NCI-H82 (cell line): Measurements from ENCODE around the gene PGLYRP1.

Experiments used
- DNase-seq: peaks from one replicate; lab custom pipeline; 2025; lab: John Stamatoyannopoulos, UW

The PGLYRP1 gene

GRCh38 chr19:46000491-46001246 lies 22.2 kb downstream of the PGLYRP1 start:
- peak; percentile 85 for DNase-seq

- peak; percentile 43 for DNase-seq
Observed at GRCh38 chr19:45999653-46000121, 23.2 kb downstream of the PGLYRP1 start.

- DNase-seq: no peak
Observed at GRCh38 chr19:45998834-45999233, 24.0 kb downstream of the PGLYRP1 start.

DNA sequence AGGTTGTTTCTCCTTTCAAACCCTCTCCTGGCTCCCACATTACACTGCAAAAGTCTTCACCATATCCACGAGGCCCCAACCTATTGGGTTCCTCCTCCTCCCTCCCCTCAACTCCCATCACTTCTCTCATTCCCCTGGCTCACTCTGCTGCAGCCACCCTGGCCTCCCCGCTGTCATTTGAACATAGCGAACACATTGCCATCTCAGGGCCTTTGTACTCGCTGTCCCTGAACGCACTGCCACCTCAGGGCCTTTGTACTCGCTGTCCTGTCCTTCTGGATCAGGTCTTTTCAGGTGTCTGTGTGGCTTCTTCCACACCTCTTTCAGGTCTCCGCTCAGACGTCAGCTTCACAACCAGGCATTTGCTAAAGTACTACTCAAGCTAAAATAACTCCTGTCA lies 25.9 kb downstream of the PGLYRP1 start:
- no peak for DNase-seq

DNA sequence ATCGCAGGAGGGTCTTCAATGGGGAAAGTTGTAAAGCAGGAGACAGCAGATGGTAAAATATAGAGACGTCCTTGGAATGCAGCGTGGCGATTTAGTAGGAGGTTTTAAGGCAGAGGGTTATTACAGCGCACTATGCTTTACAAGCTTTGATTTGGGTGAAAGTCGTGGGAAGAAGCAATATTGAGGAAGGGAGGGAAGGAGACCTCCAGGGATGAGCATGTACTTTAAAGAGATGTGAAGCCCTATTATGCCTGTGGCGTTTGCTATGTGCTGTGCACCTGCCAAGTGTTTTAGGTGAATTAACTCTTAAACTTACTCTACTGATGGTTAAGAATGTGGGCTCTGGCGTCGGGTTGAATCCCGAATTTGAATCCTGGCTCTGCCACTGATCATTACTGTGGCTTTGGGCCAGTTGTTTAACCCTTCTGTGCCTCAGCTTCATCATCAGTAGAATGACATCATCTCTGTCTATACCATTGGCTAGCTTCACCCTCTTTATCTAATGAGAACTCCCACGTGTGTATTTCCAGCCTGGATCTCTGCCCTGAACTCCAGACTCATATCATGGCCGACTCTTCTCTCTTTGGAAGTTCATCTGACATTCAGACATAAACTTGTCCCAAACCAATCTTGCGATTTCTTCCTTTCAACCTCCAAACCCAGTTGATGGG lies 27.0 kb downstream of the PGLYRP1 start:
- DNase-seq: no peak

GRCh38 chr19:45994998-45995714 lies 27.7 kb downstream of the PGLYRP1 start, which contains the start of gene CCDC61:
TSS of gene CCDC61 (plus strand) at chr19:45995467. CDS start at chr19:46003019, 7,552 bp downstream.
- DNase-seq: peak; percentile 100

DNA sequence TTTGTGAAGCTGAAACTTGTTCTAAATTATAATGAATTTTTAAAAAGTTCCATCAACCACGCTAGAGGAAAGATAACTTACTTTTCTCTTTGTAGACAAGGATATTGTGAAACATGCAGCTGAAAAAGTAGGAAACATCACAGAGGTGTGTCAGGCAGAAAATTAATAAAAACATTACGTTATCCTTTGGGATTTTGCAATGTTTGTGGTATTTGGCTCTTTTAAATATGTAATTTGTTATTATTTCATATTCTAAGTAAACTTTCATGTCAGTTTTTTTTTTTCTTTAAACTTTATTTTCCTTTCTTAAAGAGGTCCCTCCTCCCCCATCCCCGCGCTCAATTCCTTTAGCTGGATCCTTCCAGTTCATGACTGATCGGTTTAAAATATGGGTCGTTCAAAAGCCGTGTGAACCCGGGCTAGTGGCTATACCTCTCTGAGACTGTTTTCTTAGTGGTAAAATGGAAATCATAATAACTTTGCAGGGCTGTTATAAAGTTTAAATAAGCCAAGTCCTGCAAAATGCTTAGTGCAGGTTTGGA lies 28.3 kb downstream of the PGLYRP1 start:
- DNase-seq: no peak

DNA sequence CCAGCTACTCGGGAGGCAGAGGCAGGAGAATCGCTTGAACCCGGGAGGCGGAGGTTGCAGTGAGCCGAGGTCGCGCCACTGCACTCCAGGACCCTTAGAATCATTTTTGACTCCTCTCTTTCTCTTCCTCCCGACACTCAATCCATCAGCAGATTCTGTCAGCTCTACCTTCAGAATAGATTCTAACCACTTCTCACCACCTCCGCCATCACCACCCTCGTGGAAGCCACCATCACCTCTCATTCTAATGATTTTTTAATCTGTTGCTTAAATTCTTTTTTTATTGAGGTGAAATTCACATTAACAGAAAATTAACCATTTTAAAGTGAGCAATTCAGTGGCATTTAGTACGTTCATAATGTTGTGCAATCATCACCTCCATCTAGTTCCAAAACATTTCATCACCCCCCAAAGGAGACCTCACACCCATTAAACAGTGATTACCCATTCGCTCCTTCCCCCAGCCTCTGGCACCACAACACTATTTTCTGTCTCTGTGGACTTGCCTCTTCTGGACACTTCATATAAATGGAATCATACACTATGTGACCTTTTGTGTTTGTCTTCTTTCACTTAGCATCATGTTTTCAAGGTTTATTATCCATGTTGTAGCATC lies 32.6 kb downstream of the PGLYRP1 start:
- DNase-seq: no peak

DNA sequence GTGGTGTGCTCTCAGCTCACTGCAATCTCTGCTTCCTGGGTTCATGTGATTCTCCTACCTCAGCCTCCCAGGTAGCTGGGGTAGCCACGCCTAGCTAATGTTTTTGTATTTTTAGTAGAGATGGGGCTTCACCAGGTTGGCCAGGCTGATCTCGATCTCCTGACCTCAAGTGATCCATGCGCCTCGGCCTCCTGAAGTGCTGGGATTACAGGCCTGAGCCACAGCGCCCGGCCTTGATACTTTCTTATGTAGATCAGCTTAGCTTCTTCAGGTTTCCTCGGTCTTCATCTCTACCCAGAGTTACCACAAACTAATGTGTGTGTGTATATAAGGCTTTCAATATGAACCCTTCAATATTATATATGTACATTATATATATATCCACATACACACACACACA lies 37.5 kb downstream of the PGLYRP1 start:
- DNase-seq: no peak

- DNase-seq: no peak
Observed at GRCh38 chr19:45981350-45981749, 41.5 kb downstream of the PGLYRP1 start.

DNA sequence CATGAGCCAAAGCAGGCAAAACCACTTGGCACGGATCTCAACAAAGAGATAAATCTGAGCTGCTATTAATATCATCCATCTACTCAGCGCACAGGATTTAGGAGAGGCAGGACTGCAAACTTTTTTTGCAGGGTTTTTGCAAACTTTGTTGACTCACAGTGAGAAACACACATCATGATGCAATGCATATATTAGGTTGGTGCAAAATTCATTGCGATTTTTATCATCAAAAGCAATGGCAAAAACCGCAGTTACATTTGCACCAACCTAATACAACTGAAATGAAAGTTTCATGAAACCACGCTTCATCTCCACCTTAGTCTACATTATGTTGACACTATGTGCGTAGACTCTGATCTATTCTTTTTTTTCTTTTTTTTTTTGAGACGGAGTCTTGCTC lies 44.7 kb downstream of the PGLYRP1 start:
- no peak for DNase-seq

- no peak for DNase-seq
Observed at GRCh38 chr19:45976178-45976577, 46.7 kb downstream of the PGLYRP1 start.

DNA sequence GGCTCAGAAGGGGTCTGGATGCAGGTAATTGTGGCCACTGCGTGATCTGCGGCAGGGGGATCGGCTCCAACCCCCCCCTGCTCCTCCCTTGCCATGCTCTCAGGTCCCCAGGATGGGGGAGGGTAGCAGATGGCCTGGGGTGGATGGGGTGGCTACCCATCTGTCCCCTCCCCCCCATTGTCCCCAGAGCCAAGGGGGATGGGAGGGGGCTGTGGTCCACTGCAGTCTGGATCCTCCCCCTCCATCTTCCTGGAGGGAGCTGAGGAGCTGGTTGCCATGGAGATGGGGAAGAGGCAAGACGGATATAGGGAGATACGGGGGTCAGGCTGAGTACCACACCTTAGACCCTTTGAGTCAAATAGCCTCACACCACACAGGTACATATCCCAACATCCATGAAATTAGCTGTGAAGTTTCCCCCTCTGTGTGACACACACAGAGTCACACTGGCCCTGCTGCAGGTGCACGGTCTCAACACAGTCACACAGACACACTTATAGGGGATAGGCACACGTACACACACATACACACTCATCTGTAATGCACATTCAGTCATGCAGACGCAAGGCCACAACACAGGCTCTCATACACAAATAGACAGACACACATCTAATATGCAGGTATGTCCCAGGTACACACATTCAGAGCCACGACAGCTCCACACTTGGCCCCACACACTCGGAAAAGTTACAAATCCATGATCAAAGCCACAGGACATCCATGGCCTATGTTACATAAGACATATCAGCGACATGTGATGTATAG lies 47.4 kb downstream of the PGLYRP1 start:
- DNase-seq: peak; percentile 29

DNA sequence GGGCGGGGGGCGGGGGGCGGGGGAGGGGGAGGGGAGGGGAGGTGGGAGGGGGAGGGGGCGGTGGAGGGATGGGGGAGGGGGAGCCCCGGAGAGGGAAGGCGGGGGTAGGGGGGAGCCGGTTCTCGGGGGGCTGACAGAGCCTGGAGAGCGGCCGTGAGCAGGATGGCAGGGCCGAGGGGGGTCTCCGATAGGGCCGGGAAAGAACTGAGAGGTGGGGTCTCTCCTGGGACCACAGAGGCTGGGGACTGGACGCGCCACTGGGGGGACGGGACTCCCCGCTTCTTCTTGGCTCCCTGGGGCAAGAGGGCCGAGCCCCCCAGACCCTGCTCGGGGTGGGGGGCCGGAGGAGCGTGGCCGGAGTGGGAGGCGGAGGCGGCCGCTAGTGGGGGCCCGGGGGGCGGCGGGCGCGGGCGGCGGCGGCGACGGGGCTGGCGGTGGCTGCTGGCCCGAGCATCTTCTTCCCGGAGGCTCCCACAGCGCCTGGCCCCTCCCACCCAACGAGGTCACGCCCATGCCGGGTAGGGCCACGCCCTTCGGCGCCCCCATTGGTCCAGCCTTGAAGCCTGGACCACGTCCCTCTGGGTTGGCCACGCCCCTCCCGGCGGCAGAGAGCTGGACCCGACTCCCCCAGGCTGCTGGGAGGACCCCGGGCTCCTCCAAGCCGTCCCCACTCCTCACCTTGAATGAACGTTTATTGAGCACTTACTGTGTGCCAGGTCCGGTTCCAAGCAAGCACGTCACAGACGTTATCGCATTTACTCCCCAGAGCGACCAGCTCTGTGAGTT lies 49.1 kb downstream of the PGLYRP1 start, which contains the start of gene NOVA2:
Gene NOVA2 (minus strand): TSS at position 313 of the 786 bp plus-strand sequence. CDS start 514 bp downstream, outside the sequence.
- DNase-seq: peak; percentile 83

DNA sequence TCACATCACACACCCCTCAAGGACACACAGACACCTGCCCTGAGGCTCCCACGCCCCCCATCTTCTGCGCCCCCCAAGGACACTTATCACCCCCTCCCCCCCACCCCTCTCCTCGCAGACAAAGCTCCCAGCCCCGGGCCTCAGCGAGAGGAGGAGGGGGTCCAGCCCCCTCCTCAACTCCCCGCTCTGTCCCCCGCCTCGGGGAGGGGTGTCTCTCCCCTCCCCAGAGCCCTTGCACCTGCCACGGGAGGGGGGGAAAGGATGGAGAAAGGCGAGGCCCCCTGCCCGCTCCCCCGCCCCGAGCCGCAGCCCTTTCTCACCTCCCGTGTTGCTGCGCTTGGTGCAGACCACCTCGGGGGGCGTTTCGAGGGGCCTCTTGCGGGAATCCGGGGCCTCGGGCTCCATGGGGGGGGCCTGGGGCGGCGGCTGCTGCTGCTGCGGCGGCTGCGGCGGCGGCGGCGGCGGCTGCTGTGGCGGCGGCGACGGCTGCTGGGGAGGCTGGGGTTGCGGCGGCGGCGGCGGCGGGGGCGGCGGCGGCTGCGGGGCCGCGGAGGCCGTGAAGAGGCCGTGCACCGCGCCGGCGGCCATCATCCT lies 49.8 kb downstream of the PGLYRP1 start:
- DNase-seq: no peak

GRCh38 chr19:45972081-45972946 lies 50.5 kb downstream of the PGLYRP1 start:
- DNase-seq: peak; percentile 14

GRCh38 chr19:45971260-45971902 lies 51.5 kb downstream of the PGLYRP1 start:
- no peak for DNase-seq

DNA sequence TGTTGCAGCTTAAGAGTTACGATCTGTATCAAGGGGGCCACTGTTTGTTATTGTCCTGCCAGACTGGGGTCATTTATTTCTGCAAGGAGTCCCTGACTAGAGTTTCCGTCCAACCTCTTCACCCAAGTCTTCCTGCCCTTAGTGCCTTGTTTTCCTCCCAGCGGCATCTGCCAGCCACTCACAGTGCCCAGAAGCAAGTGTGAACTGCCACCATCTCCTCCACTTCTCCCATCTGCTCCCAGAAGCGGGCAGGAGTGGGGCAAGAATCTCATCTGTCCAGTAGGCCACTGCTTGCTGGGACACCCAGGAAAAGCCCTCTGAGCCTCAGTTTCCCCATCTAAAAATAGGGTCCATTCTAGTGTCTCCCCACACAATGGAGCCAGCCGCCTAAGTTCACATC lies 53.2 kb downstream of the PGLYRP1 start:
- no peak for DNase-seq
